CD4-positive, alpha-beta T cell (primary cell): ENCODE results near the gene C2CD4C. TPM values are rescaled to one million over a fixed set of nuclear protein-coding genes. Genes with fewer than 3 reads are reported as not detected.

Experiments used
- ATAC-seq: fragments of 200-7000 bp; cut with Tn5 transposase; one replicate; pipeline ENCODE4 v1.10.0; 2022; ENCODE audit warnings: mild to moderate bottlenecking; ENCODE audit not compliant: poor library complexity
- CTCF ChIA-PET: fragments of 350-600 bp; sonication (Branson Sonifier 250); formaldehyde crosslinking; loops from one replicate; lab custom pipeline; 2021; ENCODE audit warnings: antibody characterized with exemption, inconsistent platforms; lab: Charles Lee
- POLR2A ChIA-PET: fragments of 350-600 bp; sonication (Branson Sonifier 250); formaldehyde crosslinking; loops from one replicate; lab custom pipeline; 2021; ENCODE audit warnings: antibody characterized with exemption, inconsistent platforms; lab: Charles Lee
- DNase-seq, 14 experiments: peaks; one replicate each; pipeline ENCODE4 v3.0.0-alpha.2; 2013 to 2020; ENCODE audit warnings: mixed read lengths in 2 of 14
- H3K27ac ChIP-seq, 2 donors: one replicate each; pipeline versions ENCODE4 v1.5.1 to v1.7.0; 2013; ENCODE audit warnings: low read length in 2 of 2, low read depth in 1 of 2, mild to moderate bottlenecking in 1 of 2
- H3K27me3 ChIP-seq, 2 experiments: 1 replicate in 1 of 2; 2 replicates in 1 of 2; pipeline versions ENCODE4 v1.6.1 to v1.7.0; 2013; ENCODE audit warnings: low read length in 2 of 2, control low read depth in 1 of 2, mild to moderate bottlenecking in 1 of 2, moderate library complexity in 1 of 2; ENCODE audit not compliant: insufficient read depth in 2 of 2, control insufficient read depth in 1 of 2
- H3K36me3 ChIP-seq: one replicate; pipeline ENCODE4 v1.6.1; 2013; ENCODE audit warnings: low read length, control low read depth; ENCODE audit not compliant: insufficient read depth
- H3K4me1 ChIP-seq: one replicate; pipeline ENCODE4 v1.6.1; 2013; ENCODE audit warnings: low read length, control low read depth; ENCODE audit not compliant: insufficient read depth
- H3K4me3 ChIP-seq: one replicate; pipeline ENCODE4 v1.5.1; 2013; ENCODE audit warnings: mild to moderate bottlenecking, low read length, moderate library complexity
- H3K9me3 ChIP-seq, 2 experiments: 1 replicate in 1 of 2; 2 replicates in 1 of 2; pipeline versions ENCODE4 v1.6.1 to v1.7.0; 2013; ENCODE audit warnings: low read length in 2 of 2, mild to moderate bottlenecking in 2 of 2, control low read depth in 1 of 2, moderate library complexity in 1 of 2; ENCODE audit not compliant: control insufficient read depth in 1 of 2, insufficient read depth in 1 of 2
- H3K27ac Mint-ChIP-seq: one replicate; pipeline ENCODE4 v1.8.0; 2020; ENCODE audit warnings: mixed read lengths
- H3K27me3 Mint-ChIP-seq: one replicate; pipeline ENCODE4 v1.8.0; 2021; ENCODE audit warnings: mixed read lengths
- H3K36me3 Mint-ChIP-seq: one replicate; pipeline ENCODE4 v1.8.0; 2021; ENCODE audit warnings: low read depth, mixed read lengths
- H3K4me1 Mint-ChIP-seq: one replicate; pipeline ENCODE4 v1.8.0; 2021; ENCODE audit warnings: low read depth, mixed read lengths
- H3K4me3 Mint-ChIP-seq: one replicate; pipeline ENCODE4 v1.8.0; 2020; ENCODE audit warnings: mild to moderate bottlenecking, mixed read lengths
- H3K9me3 Mint-ChIP-seq: one replicate; pipeline ENCODE4 v1.8.0; 2020; ENCODE audit warnings: mixed read lengths
- intact Hi-C, 2 experiments: fragments of 100-400 bp; cut with DNase I in 1 of 2; cut with micrococcal nuclease in 1 of 2; formaldehyde crosslinking; loops; one replicate each; pipeline versions ENCODE4 v1.15.1 to v1.9.0; 2023 to 2025; cut with DNase I, micrococcal nuclease
- total RNA-seq, 174 experiments: library from RNA in 2 of 174; stranded (reverse) in 2 of 174; gene quantifications; one replicate each; pipeline ENCODE4 v1.2.3 and lab custom pipeline; 2021 to 2026
- TF ChIP-seq, protein P1 (sequence below): fragments of 200-600 bp; IDR thresholded peaks from one replicate; pipeline ENCODE4 v1.8.0; 2022; ENCODE audit warnings: antibody characterized with exemption, mild to moderate bottlenecking

The C2CD4C gene
- total RNA-seq, 2 experiments from 2014 or later: not detected

- POLR2A ChIA-PET: no interaction called here
- H3K4me3 ChIP-seq: no peak overlapping the region
- Mint-ChIP-seq H3K27ac (no peak overlapping the region), H3K36me3 (no peaks in the 10 kb centered on the region), H3K27me3 (peaks cover 46% of the 10 kb centered on the region), H3K4me1 (no peaks in the 10 kb centered on the region), H3K4me3 (no peak overlapping the region), H3K9me3 (no peaks in the 10 kb centered on the region)
- intact Hi-C loops: no loop called here
- peaks cover 0 to 6% of the 10 kb centered on the region in 2 experiments for H3K27me3 ChIP-seq
- peaks cover 0 to 6% of the 10 kb centered on the region in 2 experiments for H3K9me3 ChIP-seq
- TF ChIP-seq, protein P1, sequence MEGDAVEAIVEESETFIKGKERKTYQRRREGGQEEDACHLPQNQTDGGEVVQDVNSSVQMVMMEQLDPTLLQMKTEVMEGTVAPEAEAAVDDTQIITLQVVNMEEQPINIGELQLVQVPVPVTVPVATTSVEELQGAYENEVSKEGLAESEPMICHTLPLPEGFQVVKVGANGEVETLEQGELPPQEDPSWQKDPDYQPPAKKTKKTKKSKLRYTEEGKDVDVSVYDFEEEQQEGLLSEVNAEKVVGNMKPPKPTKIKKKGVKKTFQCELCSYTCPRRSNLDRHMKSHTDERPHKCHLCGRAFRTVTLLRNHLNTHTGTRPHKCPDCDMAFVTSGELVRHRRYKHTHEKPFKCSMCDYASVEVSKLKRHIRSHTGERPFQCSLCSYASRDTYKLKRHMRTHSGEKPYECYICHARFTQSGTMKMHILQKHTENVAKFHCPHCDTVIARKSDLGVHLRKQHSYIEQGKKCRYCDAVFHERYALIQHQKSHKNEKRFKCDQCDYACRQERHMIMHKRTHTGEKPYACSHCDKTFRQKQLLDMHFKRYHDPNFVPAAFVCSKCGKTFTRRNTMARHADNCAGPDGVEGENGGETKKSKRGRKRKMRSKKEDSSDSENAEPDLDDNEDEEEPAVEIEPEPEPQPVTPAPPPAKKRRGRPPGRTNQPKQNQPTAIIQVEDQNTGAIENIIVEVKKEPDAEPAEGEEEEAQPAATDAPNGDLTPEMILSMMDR: no peak
- no peaks in the 10 kb centered on the region for H3K4me1 ChIP-seq
- no peaks in the 10 kb centered on the region for H3K36me3 ChIP-seq
- DNase-seq (no peak), ATAC-seq (no peak)
- CTCF ChIA-PET: no interaction called here
- no peak overlapping the region for H3K27ac ChIP-seq
These were observed 32.9 kb downstream of the C2CD4C start for GRCh38 chr19:376111-376470.

GRCh38 chr19:375395-376110 lies 33.4 kb downstream of the C2CD4C start:
- Mint-ChIP-seq H3K4me1 (no peaks in the 10 kb centered on the region), H3K27ac (no peak overlapping the region), H3K9me3 (no peaks in the 10 kb centered on the region), H3K27me3 (peaks cover 45% of the 10 kb centered on the region), H3K4me3 (no peak overlapping the region), H3K36me3 (no peaks in the 10 kb centered on the region)
- Histone ChIP-seq H3K36me3 (no peaks in the 10 kb centered on the region), H3K9me3 (peaks cover 0 to 6% of the 10 kb centered on the region in 2 experiments), H3K27ac (no peak overlapping the region), H3K4me3 (no peak overlapping the region), H3K4me1 (no peaks in the 10 kb centered on the region), H3K27me3 (peaks cover 0 to 11% of the 10 kb centered on the region in 2 experiments)
- ATAC-seq (no peak), DNase-seq (no peak)
- TF ChIP-seq, protein P1: no peak
- ChIA-PET CTCF (no interaction called here), POLR2A (no interaction called here)
- intact Hi-C loops: no loop called here

GRCh38 chr19:374886-375235 lies 34.1 kb downstream of the C2CD4C start:
- Histone ChIP-seq H3K27ac (no peak overlapping the region), H3K27me3 (peaks cover 0 to 13% of the 10 kb centered on the region in 2 experiments), H3K36me3 (no peaks in the 10 kb centered on the region), H3K4me1 (no peaks in the 10 kb centered on the region), H3K4me3 (no peak overlapping the region), H3K9me3 (peaks cover 0 to 6% of the 10 kb centered on the region in 2 experiments)
- H3K27ac Mint-ChIP-seq: no peak overlapping the region
- ChIA-PET POLR2A (no interaction called here), CTCF (no interaction called here)
- DNase-seq (no peak), ATAC-seq (no peak)
- no peak overlapping the region for H3K4me3 Mint-ChIP-seq
- TF ChIP-seq, protein P1: no peak
- H3K4me1 Mint-ChIP-seq: no peaks in the 10 kb centered on the region
- intact Hi-C loops: no loop called here
- no peaks in the 10 kb centered on the region for H3K9me3 Mint-ChIP-seq
- H3K27me3 Mint-ChIP-seq: peaks cover 39% of the 10 kb centered on the region
- H3K36me3 Mint-ChIP-seq: no peaks in the 10 kb centered on the region
